ENCODE data around the gene IRX1. TPM values are rescaled to one million over a fixed set of nuclear protein-coding genes. Genes with fewer than 3 reads are reported as not detected.

IRX1 gene
- polyA plus RNA-seq (2013), result 0.21 and 0.26 TPM in 2 replicates

GRCh38 chr5:3595006-3595961, at the start of gene IRX1:
IRX1 (plus strand) TSS chr5:3595832; CDS start chr5:3596106, 274 bp downstream.
- Histone ChIP-seq H3K9ac (ENCODE audit: low read length) (no peak within 1 kb of the TSS), H3K18ac (ENCODE audit: low read length) (no peak within 1 kb of the TSS), H2BK12ac (ENCODE audit: low read length) (no peak within 1 kb of the TSS), H3K4me2 (ENCODE audit: low read length) (peak within 1 kb of the TSS; percentile 50), H4K91ac (ENCODE audit: low read depth, low read length) (no peak within 1 kb of the TSS), H2BK5ac (ENCODE audit: low read depth, low read length, poor library complexity) (no peak within 1 kb of the TSS), H4K12ac (ENCODE audit: low read depth, low read length) (no peak within 1 kb of the TSS), H3K14ac (ENCODE audit: low read length) (no peak within 1 kb of the TSS), H2BK120ac (ENCODE audit: insufficient read depth, low read length, poor library complexity) (no peak within 1 kb of the TSS), H2AFZ (ENCODE audit: insufficient read depth, low read length, poor library complexity) (peak within 1 kb of the TSS; percentile 26), H3K27ac (ENCODE audit: low read depth, low read length) (no peak within 1 kb of the TSS), H3K36me3 (ENCODE audit: control insufficient read depth in 1 of 2, insufficient read depth in 2 of 2, low read length in 2 of 2) (no peaks in the 10 kb centered on the region), H3K79me2 (ENCODE audit: control insufficient read depth, insufficient read depth, low read length, poor library complexity) (no peaks in the 10 kb centered on the region), H3K23ac (ENCODE audit: low read length) (no peak within 1 kb of the TSS), H3K4me3 (ENCODE audit: low read depth, low read length) (no peak within 1 kb of the TSS), H3K9me3 (ENCODE audit: insufficient read depth, low read depth, low read length) (peaks cover 7% of the 10 kb centered on the region), H3K79me1 (ENCODE audit: low read length) (no peaks in the 10 kb centered on the region), H3K4ac (ENCODE audit: low read depth, low read length) (no peak within 1 kb of the TSS), H4K8ac (ENCODE audit: low read depth, low read length) (no peak within 1 kb of the TSS), H2AK5ac (ENCODE audit: low read length) (no peak within 1 kb of the TSS), H3K4me1 (ENCODE audit: control insufficient read depth in 1 of 2, insufficient read depth in 2 of 2, low read length in 2 of 2) (peaks cover 4 to 10% of the 10 kb centered on the region in 2 experiments), H3K27me3 (ENCODE audit: insufficient read depth, low read length) (peaks cover 95% of the 10 kb centered on the region)
- WGBS (ENCODE audit: extremely low coverage, insufficient coverage, insufficient read length), result no CpG with 5 or more reads among the region's 106 CpGs
- DNase-seq, result no peak

- DNase-seq, result no peak
- H3K9ac ChIP-seq (ENCODE audit: low read length), result no peak overlapping the region
- no CpG with 5 or more reads among the region's 3 CpGs for WGBS (ENCODE audit: extremely low coverage, insufficient coverage, insufficient read length)
- H3K36me3 ChIP-seq (ENCODE audit: control insufficient read depth in 1 of 2, insufficient read depth in 2 of 2, low read length in 2 of 2), result no peaks in the 10 kb centered on the region
- no peak overlapping the region for H2BK12ac ChIP-seq (ENCODE audit: low read length)
- no peak overlapping the region for H2AK5ac ChIP-seq (ENCODE audit: low read length)
- H2BK120ac ChIP-seq (ENCODE audit: insufficient read depth, low read length, poor library complexity), result no peak overlapping the region
- H4K91ac ChIP-seq (ENCODE audit: low read depth, low read length), result no peak overlapping the region
- H2BK5ac ChIP-seq (ENCODE audit: low read depth, low read length, poor library complexity), result no peak overlapping the region
- H3K4me1 ChIP-seq (ENCODE audit: control insufficient read depth in 1 of 2, insufficient read depth in 2 of 2, low read length in 2 of 2), result no peaks in the 10 kb centered on the region
- no peak overlapping the region for H3K14ac ChIP-seq (ENCODE audit: low read length)
- H2AFZ ChIP-seq (ENCODE audit: insufficient read depth, low read length, poor library complexity), result no peak overlapping the region
- H3K18ac ChIP-seq (ENCODE audit: low read length), result no peak overlapping the region
- no peak overlapping the region for H4K8ac ChIP-seq (ENCODE audit: low read depth, low read length)
- no peak overlapping the region for H3K27ac ChIP-seq (ENCODE audit: low read depth, low read length)
- H3K27me3 ChIP-seq (ENCODE audit: insufficient read depth, low read length), result no peaks in the 10 kb centered on the region
- H4K12ac ChIP-seq (ENCODE audit: low read depth, low read length), result no peak overlapping the region
- H3K79me1 ChIP-seq (ENCODE audit: low read length), result no peaks in the 10 kb centered on the region
- no peak overlapping the region for H3K4me3 ChIP-seq (ENCODE audit: low read depth, low read length)
- no peak overlapping the region for H3K4me2 ChIP-seq (ENCODE audit: low read length)
- peaks cover 3% of the 10 kb centered on the region for H3K9me3 ChIP-seq (ENCODE audit: insufficient read depth, low read depth, low read length)
- no peak overlapping the region for H3K23ac ChIP-seq (ENCODE audit: low read length)
- H3K79me2 ChIP-seq (ENCODE audit: control insufficient read depth, insufficient read depth, low read length, poor library complexity), result no peaks in the 10 kb centered on the region
- no peak overlapping the region for H3K4ac ChIP-seq (ENCODE audit: low read depth, low read length)
Measured at GRCh38 chr5:3546028-3546427, 49.6 kb upstream of the IRX1 start.

- no peak overlapping the region for H3K9ac ChIP-seq (ENCODE audit: low read length)
- H3K23ac ChIP-seq (ENCODE audit: low read length), result no peak overlapping the region
- no peak overlapping the region for H3K18ac ChIP-seq (ENCODE audit: low read length)
- H3K9me3 ChIP-seq (ENCODE audit: insufficient read depth, low read depth, low read length), result peaks cover 5% of the 10 kb centered on the region
- no CpG with 5 or more reads among the region's 2 CpGs for WGBS (ENCODE audit: extremely low coverage, insufficient coverage, insufficient read length)
- H2BK12ac ChIP-seq (ENCODE audit: low read length), result no peak overlapping the region
- no peak overlapping the region for H4K12ac ChIP-seq (ENCODE audit: low read depth, low read length)
- no peak overlapping the region for H3K27ac ChIP-seq (ENCODE audit: low read depth, low read length)
- no peak overlapping the region for H3K4ac ChIP-seq (ENCODE audit: low read depth, low read length)
- H3K4me1 ChIP-seq (ENCODE audit: control insufficient read depth in 1 of 2, insufficient read depth in 2 of 2, low read length in 2 of 2), result no peaks in the 10 kb centered on the region
- no peaks in the 10 kb centered on the region for H3K79me1 ChIP-seq (ENCODE audit: low read length)
- H2AK5ac ChIP-seq (ENCODE audit: low read length), result no peak overlapping the region
- no peak overlapping the region for H4K91ac ChIP-seq (ENCODE audit: low read depth, low read length)
- H3K79me2 ChIP-seq (ENCODE audit: control insufficient read depth, insufficient read depth, low read length, poor library complexity), result no peaks in the 10 kb centered on the region
- no peak for DNase-seq
- H2BK120ac ChIP-seq (ENCODE audit: insufficient read depth, low read length, poor library complexity), result no peak overlapping the region
- H2BK5ac ChIP-seq (ENCODE audit: low read depth, low read length, poor library complexity), result no peak overlapping the region
- no peak overlapping the region for H4K8ac ChIP-seq (ENCODE audit: low read depth, low read length)
- H3K14ac ChIP-seq (ENCODE audit: low read length), result no peak overlapping the region
- no peaks in the 10 kb centered on the region for H3K36me3 ChIP-seq (ENCODE audit: control insufficient read depth in 1 of 2, insufficient read depth in 2 of 2, low read length in 2 of 2)
- H2AFZ ChIP-seq (ENCODE audit: insufficient read depth, low read length, poor library complexity), result no peak overlapping the region
- no peak overlapping the region for H3K4me2 ChIP-seq (ENCODE audit: low read length)
- no peaks in the 10 kb centered on the region for H3K27me3 ChIP-seq (ENCODE audit: insufficient read depth, low read length)
- H3K4me3 ChIP-seq (ENCODE audit: low read depth, low read length), result no peak overlapping the region
Measured at GRCh38 chr5:3564116-3564515, 31.5 kb upstream of the IRX1 start.

- H3K4me3 ChIP-seq (ENCODE audit: low read depth, low read length), result no peak overlapping the region
- WGBS (ENCODE audit: extremely low coverage, insufficient coverage, insufficient read length), result no CpG with 5 or more reads among the region's 9 CpGs
- H3K14ac ChIP-seq (ENCODE audit: low read length), result no peak overlapping the region
- no peak overlapping the region for H2BK12ac ChIP-seq (ENCODE audit: low read length)
- H3K4me2 ChIP-seq (ENCODE audit: low read length), result no peak overlapping the region
- H2BK5ac ChIP-seq (ENCODE audit: low read depth, low read length, poor library complexity), result no peak overlapping the region
- no peak overlapping the region for H4K91ac ChIP-seq (ENCODE audit: low read depth, low read length)
- H3K27ac ChIP-seq (ENCODE audit: low read depth, low read length), result no peak overlapping the region
- no peaks in the 10 kb centered on the region for H3K79me1 ChIP-seq (ENCODE audit: low read length)
- no peak overlapping the region for H2AK5ac ChIP-seq (ENCODE audit: low read length)
- H4K12ac ChIP-seq (ENCODE audit: low read depth, low read length), result no peak overlapping the region
- H3K18ac ChIP-seq (ENCODE audit: low read length), result no peak overlapping the region
- H3K4ac ChIP-seq (ENCODE audit: low read depth, low read length), result no peak overlapping the region
- no peaks in the 10 kb centered on the region for H3K27me3 ChIP-seq (ENCODE audit: insufficient read depth, low read length)
- H3K36me3 ChIP-seq (ENCODE audit: control insufficient read depth in 1 of 2, insufficient read depth in 2 of 2, low read length in 2 of 2), result no peaks in the 10 kb centered on the region
- peaks cover 2% of the 10 kb centered on the region for H3K9me3 ChIP-seq (ENCODE audit: insufficient read depth, low read depth, low read length)
- no peak for DNase-seq
- no peak overlapping the region for H4K8ac ChIP-seq (ENCODE audit: low read depth, low read length)
- no peak overlapping the region for H2AFZ ChIP-seq (ENCODE audit: insufficient read depth, low read length, poor library complexity)
- H3K79me2 ChIP-seq (ENCODE audit: control insufficient read depth, insufficient read depth, low read length, poor library complexity), result no peaks in the 10 kb centered on the region
- H3K4me1 ChIP-seq (ENCODE audit: control insufficient read depth in 1 of 2, insufficient read depth in 2 of 2, low read length in 2 of 2), result no peaks in the 10 kb centered on the region
- no peak overlapping the region for H2BK120ac ChIP-seq (ENCODE audit: insufficient read depth, low read length, poor library complexity)
- no peak overlapping the region for H3K23ac ChIP-seq (ENCODE audit: low read length)
- no peak overlapping the region for H3K9ac ChIP-seq (ENCODE audit: low read length)
Measured at GRCh38 chr5:3564827-3565518, 30.7 kb upstream of the IRX1 start.
